ENCODE measurements around the gene PPP1R27. TPM values are rescaled to one million over a fixed set of nuclear protein-coding genes. Genes with fewer than 3 reads are reported as not detected.

PPP1R27 gene
- total and polyA plus RNA-seq, 9 of the 15 experiments (the other 6 are each of a cell fraction or from before 2014, with no cell fraction given) = 0.29 to 6.9 (median 1.5) TPM; not detected in 2

DNA sequence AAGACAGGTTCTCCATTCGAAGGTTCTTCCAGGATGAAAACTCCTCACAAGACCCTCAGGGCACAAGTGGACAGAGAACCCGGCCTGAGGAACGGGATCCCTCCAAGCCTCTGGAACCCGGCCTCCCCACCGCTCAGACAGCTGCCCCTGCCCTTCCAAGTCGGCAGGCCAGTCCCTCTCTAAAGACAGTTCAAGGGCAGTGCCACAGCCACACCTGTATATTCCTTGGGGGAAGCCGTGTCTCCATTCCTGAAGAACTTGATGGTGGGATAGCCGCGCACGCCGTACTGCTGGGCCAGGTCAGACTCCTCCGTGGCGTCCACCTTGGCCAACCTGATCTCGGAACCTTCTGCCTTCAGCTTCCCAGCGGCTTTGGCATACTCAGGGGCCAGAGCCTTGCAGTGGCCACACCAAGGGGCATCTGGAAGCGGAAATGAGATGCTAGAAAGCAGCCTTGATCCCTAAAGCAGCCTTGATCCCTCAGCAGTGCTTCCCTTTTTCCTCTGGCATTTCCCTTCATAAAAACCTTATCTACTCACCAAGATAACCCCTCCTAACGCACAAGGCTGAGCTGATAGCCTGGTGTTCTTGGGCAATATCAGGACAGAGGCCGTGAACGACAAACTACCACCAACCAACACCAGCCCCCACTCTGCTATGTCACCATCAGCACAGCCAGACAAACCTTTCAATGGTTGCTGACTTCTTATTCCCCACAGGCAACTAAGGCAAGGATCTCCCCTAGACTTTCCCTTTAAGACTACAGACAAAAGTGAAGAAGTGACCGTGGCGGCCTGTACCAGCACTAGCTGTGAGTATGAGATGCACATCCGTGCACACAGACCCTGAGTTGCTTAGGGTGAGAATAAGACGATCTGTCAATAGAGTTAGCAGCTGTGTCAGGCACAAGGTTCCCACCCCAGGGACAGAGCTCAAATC is 24.4 kb upstream of the PPP1R27 start (continued):
- TF ChIP-seq THRAP3 (IDR thresholded peaks at IDR 0.05; ENCODE audit: borderline replicate concordance) (no peak), ZNF3 (CRISPR knock-in tag; IDR thresholded peaks at IDR 0.05) (no peak), MYBL2 (IDR thresholded peaks at IDR 0.05; ENCODE audit: low read depth) (no peak), MYBL2 (CRISPR knock-in tag; IDR thresholded peaks at IDR 0.05; ENCODE audit: borderline replicate concordance) (no peak), HES1 (IDR thresholded peaks at IDR 0.05; ENCODE audit: low read depth) (no peak), XRCC5 (IDR thresholded peaks at IDR 0.05; ENCODE audit: low read depth, low read length) (no peak), ZNF696 (CRISPR knock-in tag; conservative IDR thresholded peaks at IDR 0.05) (no peak), KAT7 (CRISPR knock-in tag; IDR thresholded peaks at IDR 0.05; ENCODE audit: borderline replicate concordance) (0 out of 2 replicates have a peak, but pooled peaks have one; percentile 22), CHD1 (IDR thresholded peaks at IDR 0.05; ENCODE audit: low read length) (peak; percentile 95), ZNF165 (CRISPR knock-in tag; IDR thresholded peaks at IDR 0.05; ENCODE audit: borderline replicate concordance) (no peak), U2AF2 (optimal IDR thresholded peaks at IDR 0.05; ENCODE audit: low read depth, low read length) (no peak), CREM (IDR thresholded peaks at IDR 0.05; ENCODE audit: low read depth) (no peak), FOXA1 (IDR thresholded peaks at IDR 0.05; ENCODE audit: borderline replicate concordance) (no peak), IRF2 (CRISPR knock-in tag; IDR thresholded peaks at IDR 0.05) (no peak), RBFOX2 (IDR thresholded peaks at IDR 0.05; ENCODE audit: low read depth, low read length) (peak; percentile 72), GTF2A2 (tag; IDR thresholded peaks at IDR 0.05) (no peak), ZNF239 (CRISPR knock-in tag; IDR thresholded peaks at IDR 0.05) (no peak), ZNF583 (CRISPR knock-in tag; IDR thresholded peaks at IDR 0.05) (no peak), DEAF1 (CRISPR knock-in tag; IDR thresholded peaks at IDR 0.05) (no peak), CXXC5 (CRISPR knock-in tag; IDR thresholded peaks at IDR 0.05) (peak; percentile 55)
- TF ChIP-seq, protein P1, sequence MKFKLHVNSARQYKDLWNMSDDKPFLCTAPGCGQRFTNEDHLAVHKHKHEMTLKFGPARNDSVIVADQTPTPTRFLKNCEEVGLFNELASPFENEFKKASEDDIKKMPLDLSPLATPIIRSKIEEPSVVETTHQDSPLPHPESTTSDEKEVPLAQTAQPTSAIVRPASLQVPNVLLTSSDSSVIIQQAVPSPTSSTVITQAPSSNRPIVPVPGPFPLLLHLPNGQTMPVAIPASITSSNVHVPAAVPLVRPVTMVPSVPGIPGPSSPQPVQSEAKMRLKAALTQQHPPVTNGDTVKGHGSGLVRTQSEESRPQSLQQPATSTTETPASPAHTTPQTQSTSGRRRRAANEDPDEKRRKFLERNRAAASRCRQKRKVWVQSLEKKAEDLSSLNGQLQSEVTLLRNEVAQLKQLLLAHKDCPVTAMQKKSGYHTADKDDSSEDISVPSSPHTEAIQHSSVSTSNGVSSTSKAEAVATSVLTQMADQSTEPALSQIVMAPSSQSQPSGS (CRISPR knock-in tag; IDR thresholded peaks at IDR 0.05) = no peak
- TF ChIP-seq, protein P2, sequence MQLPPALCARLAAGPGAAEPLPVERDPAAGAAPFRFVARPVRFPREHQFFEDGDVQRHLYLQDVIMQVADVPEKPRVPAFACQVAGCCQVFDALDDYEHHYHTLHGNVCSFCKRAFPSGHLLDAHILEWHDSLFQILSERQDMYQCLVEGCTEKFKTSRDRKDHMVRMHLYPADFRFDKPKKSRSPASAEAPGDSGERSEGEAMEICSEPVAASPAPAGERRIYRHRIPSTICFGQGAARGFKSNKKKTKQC (CRISPR knock-in tag; IDR thresholded peaks at IDR 0.05) = peak; percentile 52; the same call in 1 of the 2 replicates
- TF ChIP-seq, protein P3, sequence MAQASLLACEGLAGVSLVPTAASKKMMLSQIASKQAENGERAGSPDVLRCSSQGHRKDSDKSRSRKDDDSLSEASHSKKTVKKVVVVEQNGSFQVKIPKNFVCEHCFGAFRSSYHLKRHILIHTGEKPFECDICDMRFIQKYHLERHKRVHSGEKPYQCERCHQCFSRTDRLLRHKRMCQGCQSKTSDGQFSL (CRISPR knock-in tag; IDR thresholded peaks at IDR 0.05) = peak; percentile 42; the same call in 1 of the 2 replicates
- TF ChIP-seq, protein P3 (tag; IDR thresholded peaks at IDR 0.05) = no peak; a peak in 1 of 4 replicates
